ENCODE results near the gene GAB4.

Gene GAB4

DNA sequence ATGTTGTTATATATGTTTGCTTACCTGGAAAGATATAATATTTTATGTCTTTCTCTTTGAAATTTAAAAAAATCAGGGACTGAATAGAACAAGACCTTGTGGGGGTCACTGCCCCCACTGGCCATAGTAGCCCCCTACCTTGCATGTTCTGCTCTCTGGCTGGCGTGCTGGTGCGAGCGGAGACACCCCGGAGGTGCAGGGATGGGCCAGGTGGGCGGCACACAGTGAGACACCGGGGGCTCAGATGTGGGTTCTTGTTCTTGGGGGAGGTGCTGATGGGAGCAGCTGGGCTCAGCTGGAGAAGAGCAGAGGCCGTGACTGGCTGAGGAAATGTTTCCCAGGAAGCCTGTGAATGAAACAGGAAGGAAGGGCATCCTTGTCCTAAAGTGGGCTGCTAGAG, 20.2 kb downstream of the GAB4 start:
- no peak for DNase-seq

DNA sequence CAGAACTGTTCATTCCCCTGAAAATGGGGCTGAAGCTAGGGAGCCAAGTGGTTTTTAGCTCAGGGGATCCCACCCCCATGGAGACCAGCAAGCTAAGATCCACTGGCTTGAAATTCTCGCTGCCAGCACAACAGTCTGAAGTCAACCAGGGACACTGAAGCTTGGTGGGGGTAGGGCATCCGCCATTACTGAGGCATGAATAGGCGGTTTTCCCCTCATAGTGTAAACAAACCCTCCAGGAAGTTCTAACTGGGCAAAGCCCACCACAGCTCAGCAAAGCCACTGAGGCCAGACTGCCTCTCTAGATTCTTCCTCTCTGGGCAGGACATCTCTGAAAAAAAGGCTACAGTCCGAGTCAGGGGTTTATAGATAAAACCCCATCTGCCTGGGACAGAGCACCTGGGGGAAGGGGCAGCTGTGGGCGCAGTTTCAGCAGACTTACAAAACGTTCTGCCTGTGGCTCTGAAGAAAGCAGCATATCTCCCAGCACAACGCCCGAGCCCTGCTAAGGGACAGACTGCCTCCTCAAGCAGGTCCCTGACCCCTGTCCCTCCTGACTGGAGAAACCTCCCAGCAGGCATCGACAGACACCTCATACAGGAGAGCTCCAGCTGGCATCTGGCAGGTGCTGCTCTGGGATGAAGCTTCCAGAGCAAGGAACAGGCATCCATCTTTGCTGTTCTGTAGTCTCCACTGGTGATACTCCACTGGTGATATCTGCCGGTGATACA, 32.7 kb downstream of the GAB4 start:
- DNase-seq: no peak

GRCh38 chr22:16974298-16975084, 33.5 kb downstream of the GAB4 start:
- no peak for DNase-seq

DNA sequence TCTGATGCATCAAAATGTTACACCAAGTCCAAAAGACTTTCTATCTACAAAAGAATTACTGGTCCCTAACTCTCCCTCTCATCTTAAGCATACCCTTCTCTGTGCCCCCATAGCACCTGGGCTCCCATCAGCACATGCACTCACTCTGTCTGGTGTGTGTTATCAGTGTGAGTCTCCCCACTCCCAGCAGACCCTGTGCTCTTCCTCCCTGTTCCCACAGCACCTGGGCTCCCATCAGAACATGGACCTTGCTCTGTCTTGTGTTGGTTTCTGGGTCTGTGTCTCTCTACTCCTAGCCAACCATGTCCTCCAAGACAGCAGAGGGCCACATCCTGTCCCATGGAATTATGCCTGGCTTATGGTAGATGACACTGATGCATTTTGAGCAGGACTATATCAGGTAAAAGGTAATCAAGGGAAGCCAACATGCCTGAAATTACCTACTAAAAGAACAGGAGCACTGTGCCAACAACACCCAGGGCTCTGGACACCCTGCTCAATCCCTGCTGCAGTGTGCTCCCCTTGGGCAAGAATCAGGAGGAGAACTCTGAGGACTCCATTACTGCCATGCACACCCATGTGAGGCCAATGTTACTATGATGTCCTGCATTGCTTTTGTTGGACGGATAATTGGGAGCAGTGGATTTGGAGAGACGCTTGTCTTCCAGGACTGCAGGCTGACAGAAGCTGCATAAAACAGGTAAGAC, 34.3 kb downstream of the GAB4 start:
- DNase-seq: no peak

DNA sequence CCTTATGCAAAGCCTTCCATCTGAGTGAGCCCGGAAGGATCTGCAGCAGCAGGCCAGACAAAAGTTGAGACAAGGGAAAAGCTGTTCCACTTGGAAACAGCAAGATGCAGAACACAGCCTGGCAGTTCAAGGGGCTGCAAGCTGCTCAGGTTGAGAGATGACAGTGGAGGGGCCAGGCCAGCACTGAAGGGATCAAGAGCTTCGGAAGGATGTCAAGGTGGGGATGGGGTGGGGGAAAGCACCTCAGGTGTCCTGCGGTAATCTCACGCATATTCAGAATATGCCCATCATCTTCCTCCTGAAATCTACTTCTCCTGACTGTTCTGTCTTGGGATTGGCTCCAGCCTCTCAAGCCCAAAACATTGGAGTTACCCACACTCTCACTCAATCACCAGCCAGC, 35.7 kb downstream of the GAB4 start:
- no peak for DNase-seq

- DNase-seq: peak; percentile 18 to 27
Observed at GRCh38 chr22:16970446-16970845, 37.6 kb downstream of the GAB4 start.

- no peak for DNase-seq
Observed at GRCh38 chr22:16969508-16970327, 38.3 kb downstream of the GAB4 start.

DNA sequence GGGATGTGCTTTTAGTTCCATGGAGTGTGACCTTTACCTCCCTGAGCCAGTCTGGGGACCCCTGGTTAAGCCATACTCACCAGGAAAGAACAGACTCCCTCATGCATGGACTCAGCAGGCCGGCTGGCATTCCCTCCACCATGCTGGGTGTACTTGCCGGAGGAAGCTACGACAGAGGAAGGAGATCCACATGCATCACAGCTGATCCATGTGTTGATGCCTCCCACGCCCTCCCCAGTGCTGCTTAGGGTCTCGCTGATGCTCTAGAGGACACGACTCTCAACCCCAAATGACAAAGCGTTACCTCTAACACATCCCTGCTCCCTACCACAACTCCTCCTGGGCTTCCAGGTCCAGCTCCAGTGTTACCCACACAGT, 39.8 kb downstream of the GAB4 start:
- no peak for DNase-seq

DNA sequence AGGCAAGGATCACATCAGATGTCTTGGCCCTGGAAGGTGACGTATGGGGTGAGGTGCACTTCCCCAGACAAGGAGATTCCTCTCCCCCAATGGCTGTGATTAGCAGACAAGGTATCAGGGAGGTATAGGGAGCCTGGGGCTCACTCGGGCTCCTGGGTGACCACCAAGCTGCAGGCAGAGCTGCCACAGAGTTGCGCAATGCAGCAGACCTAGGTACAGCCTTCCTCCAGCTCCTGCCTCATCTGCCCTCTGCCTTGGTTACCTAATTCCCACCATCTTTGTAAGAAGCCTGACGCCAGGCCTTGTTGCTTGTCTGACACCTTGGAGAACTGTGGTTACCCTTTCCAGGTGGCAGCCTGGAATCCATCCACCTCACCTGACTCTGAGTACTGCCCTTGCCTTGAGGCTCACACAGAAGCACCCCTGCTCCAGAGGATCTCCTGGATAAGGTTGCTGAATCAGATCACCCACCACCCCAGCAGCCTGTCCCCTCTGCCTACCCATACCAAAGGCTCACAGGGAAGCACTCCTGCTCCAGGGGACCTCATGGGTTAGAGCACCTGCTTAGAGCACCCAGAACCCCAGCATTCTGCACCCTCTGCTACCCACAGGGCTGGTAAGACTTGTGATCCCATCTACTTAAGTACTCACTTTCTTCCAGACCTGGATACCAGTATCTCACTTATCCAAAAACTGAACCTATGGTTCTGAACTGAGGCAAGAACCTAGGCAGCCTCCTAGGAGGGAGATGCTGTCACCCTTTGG, 40.4 kb downstream of the GAB4 start:
- DNase-seq: no peak

- DNase-seq: no peak
Observed at GRCh38 chr22:16966251-16966650, 41.8 kb downstream of the GAB4 start.

DNA sequence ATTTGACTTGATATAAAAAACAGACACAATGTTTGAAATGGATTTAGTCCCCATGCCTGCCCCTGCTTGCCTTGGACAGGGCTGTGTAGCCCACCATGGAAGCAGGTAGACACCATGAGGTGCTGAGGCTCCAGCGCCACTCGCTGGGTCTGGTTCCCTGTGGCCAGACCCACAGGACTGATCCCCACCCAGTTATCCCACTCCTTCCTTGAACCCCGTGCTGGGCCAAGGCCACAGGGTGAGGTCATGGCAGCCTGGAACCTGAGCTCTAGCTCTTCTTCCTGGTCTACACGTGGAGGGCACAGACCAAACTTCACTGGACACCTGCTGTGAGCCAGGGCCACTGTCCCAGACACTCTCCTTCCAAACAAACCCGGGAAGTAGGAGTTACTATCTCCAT, 42.5 kb downstream of the GAB4 start:
- DNase-seq: no peak

DNA sequence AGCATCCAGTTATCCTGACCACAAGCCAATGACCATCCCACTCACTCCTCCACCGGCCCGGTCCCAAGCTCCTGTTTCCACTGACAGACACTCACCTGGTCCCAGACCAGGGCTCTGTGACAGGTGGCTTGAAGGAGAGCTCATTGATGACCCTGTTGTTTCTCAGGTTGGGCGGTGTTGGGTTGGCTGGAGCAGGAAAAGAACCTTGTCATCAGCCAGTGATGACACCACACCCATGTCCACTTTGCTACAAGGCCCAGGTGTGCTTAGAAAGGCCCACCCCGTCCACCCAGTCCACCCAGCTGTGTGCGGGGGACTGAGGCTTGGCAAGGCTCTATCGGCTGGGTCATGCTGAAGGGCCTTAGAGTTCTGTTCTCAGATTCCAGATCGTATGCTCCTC, 42.9 kb downstream of the GAB4 start:
- no peak for DNase-seq

DNA sequence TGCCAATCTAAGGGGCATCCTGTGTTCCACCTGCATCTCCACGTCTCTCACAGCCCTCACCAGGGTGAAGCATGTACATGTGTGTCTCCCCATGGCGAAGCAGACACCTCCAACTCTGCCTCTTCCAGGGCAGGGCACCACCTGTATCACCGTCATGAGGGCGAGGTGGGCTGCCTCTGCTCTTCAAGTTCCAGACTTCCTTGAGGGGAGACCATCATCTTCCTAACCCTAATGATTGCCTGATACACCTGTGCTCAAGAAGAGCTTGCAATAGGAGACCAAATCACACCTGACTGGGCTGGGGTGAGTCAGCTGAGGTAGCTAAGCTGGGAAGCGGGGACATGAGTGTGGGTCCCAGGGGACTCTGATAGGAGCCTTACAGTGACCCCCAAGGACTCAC, 43.7 kb downstream of the GAB4 start:
- DNase-seq: no peak

- no peak for DNase-seq
Observed at GRCh38 chr22:16963189-16963945, 44.7 kb downstream of the GAB4 start.

GRCh38 chr22:16962501-16962900, 45.5 kb downstream of the GAB4 start:
- DNase-seq: no peak

- no peak for DNase-seq
Observed at GRCh38 chr22:16961477-16962186, 46.4 kb downstream of the GAB4 start.

- DNase-seq: no peak
Observed at GRCh38 chr22:16960884-16961249, 47.2 kb downstream of the GAB4 start.

DNA sequence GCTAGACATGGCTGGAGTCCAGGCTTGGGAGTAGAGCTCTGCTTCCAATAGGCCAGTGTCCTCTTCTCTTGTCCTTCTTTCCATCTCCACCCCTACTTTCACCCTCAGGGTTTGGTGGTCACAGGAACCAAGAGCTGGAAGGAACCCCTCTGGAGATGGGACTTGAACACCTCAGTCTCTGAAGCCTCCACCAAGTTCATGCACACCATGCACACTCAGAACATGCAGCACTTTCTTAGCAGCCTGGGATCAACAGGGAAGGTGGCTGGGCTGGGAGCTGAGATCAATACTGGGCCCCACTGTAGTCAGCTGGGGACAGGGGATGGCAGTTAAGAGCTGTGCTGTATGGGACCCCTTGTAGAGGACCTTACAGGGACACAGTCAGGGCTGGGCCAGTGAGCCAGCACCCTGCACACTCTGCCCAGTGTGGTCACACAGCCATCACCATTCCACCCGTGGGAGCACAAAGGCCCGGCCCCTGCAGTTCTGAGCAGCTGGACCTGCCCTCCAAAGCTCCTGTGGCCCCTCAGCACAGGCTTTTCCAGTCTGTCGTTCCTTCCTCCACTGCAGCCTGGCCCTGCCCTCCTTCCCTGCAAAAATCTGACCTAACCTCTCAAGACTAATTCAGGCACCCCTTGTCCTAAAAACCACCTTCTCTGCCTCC, 47.7 kb downstream of the GAB4 start:
- DNase-seq: no peak

GRCh38 chr22:16959345-16959930, 48.6 kb downstream of the GAB4 start:
- no peak for DNase-seq

- no peak for DNase-seq
Observed at GRCh38 chr22:16958475-16958874, 49.5 kb downstream of the GAB4 start.

All from activated T-cell treated with anti-CD3 and anti-CD28 coated beads, Interleukin-2, amount 50 U/mL, for 48 hours (primary cell).